IMR-90 (cell line): ENCODE data around the gene TANGO6. TPM values are rescaled to one million over a fixed set of nuclear protein-coding genes. Genes with fewer than 3 reads are reported as not detected.

ENCODE experiments used
- ATAC-seq: fragments of 200-7000 bp; cut with Tn5 transposase; 2 replicates; pipeline ENCODE4 v1.9.1; 2020; ENCODE audit warnings: low read depth, mild to moderate bottlenecking, moderate library complexity
- BruUV-seq: library from RNA; stranded (reverse); fragments of 400-500 nt; replicated peaks from 2 replicates; lab custom pipeline; 2021; lab: Mats Ljungman, UMichigan
- CTCF ChIA-PET: fragments of 300-600 bp; formaldehyde crosslinking; extraction: SDS; loops from one replicate; lab custom pipeline; 2021; ENCODE audit warnings: antibody characterized with exemption; lab: Yijun Ruan, JAX
- POLR2A ChIA-PET: fragments of 300-600 bp; sonication (Branson Sonifier 250); formaldehyde crosslinking; loops from one replicate; lab custom pipeline; 2022; ENCODE audit warnings: antibody characterized with exemption; ENCODE audit not compliant: unreplicated experiment; lab: Charles Lee
- DNase-seq: peaks from one replicate; pipeline ENCODE4 v3.0.0; 2013
- H2AFZ ChIP-seq: replicated peaks from 2 replicates; pipeline ENCODE3; 2013; ENCODE audit warnings: low read length, mild to moderate bottlenecking; ENCODE audit not compliant: poor library complexity
- H2AK5ac ChIP-seq: 2 replicates; pipeline ENCODE4 v1.6.1; 2013; ENCODE audit warnings: low read depth, low read length, inconsistent platforms
- H2AK9ac ChIP-seq: replicated peaks from 2 replicates; pipeline ENCODE3; 2013; ENCODE audit warnings: mild to moderate bottlenecking, low read depth, low read length, moderate library complexity; ENCODE audit not compliant: poor library complexity
- H2BK120ac ChIP-seq: 2 replicates; pipeline ENCODE4 v1.6.1; 2013; ENCODE audit warnings: low read depth, low read length, inconsistent platforms
- H2BK15ac ChIP-seq: 3 replicates; pipeline ENCODE4 v1.6.1; 2013; ENCODE audit warnings: low read depth, low read length, inconsistent platforms
- H2BK20ac ChIP-seq: 2 replicates; pipeline ENCODE4 v1.6.1; 2013; ENCODE audit warnings: low read depth, mild to moderate bottlenecking, inconsistent platforms, low read length, moderate library complexity
- H2BK5ac ChIP-seq: 2 replicates; pipeline ENCODE4 v1.6.1; 2013; ENCODE audit warnings: mild to moderate bottlenecking, low read depth, low read length, inconsistent platforms; ENCODE audit not compliant: poor library complexity, severe bottlenecking
- H3K14ac ChIP-seq: replicated peaks from 2 replicates; pipeline ENCODE4 v1.6.1; 2013; ENCODE audit warnings: low read depth, low read length, inconsistent platforms
- H3K18ac ChIP-seq: 2 replicates; pipeline ENCODE4 v1.6.1; 2013; ENCODE audit warnings: low read depth, low read length, control low read depth
- H3K23ac ChIP-seq: 2 replicates; pipeline ENCODE4 v1.6.1; 2013; ENCODE audit warnings: low read depth, low read length, inconsistent platforms
- H3K27ac ChIP-seq: 2 replicates; pipeline ENCODE4 v1.5.1; 2013; ENCODE audit warnings: mild to moderate bottlenecking, control low read depth, low read length; ENCODE audit not compliant: insufficient read depth
- H3K27me3 ChIP-seq: 2 replicates; pipeline ENCODE4 v1.6.1; 2013; ENCODE audit warnings: low read length; ENCODE audit not compliant: control insufficient read depth, insufficient read depth
- H3K36me3 ChIP-seq: 2 replicates; pipeline ENCODE4 v1.6.1; 2013; ENCODE audit warnings: low read length, mixed read lengths; ENCODE audit not compliant: control insufficient read depth, insufficient read depth
- H3K4ac ChIP-seq: 2 replicates; pipeline ENCODE4 v1.6.1; 2013; ENCODE audit warnings: low read depth, low read length, inconsistent platforms
- H3K4me1 ChIP-seq: 2 replicates; pipeline ENCODE4 v1.6.1; 2013; ENCODE audit warnings: low read length, mixed read lengths; ENCODE audit not compliant: control insufficient read depth, insufficient read depth
- H3K4me2 ChIP-seq: 2 replicates; pipeline ENCODE4 v1.6.1; 2013; ENCODE audit warnings: low read depth, mild to moderate bottlenecking, control low read depth, low read length, moderate library complexity
- H3K4me3 ChIP-seq: 2 replicates; pipeline ENCODE4 v1.5.1; 2013; ENCODE audit warnings: low read depth, mild to moderate bottlenecking, control low read depth, low read length, moderate library complexity; ENCODE audit not compliant: insufficient read depth
- H3K56ac ChIP-seq: 2 replicates; pipeline ENCODE4 v1.6.1; 2013; ENCODE audit warnings: low read length, inconsistent platforms; ENCODE audit not compliant: insufficient read depth; ENCODE audit errors: extremely low read depth
- H3K79me1 ChIP-seq, 2 experiments: 2 replicates each; pipeline ENCODE4 v1.6.1; 2013; ENCODE audit warnings: low read length in 2 of 2, inconsistent platforms in 1 of 2, low read depth in 1 of 2
- H3K9ac ChIP-seq: 2 replicates; pipeline ENCODE4 v1.6.1; 2013; ENCODE audit warnings: low read depth, low read length, control low read depth
- H3K9me1 ChIP-seq: 2 replicates; pipeline ENCODE4 v1.6.1; 2013; ENCODE audit warnings: low read length, inconsistent platforms; ENCODE audit not compliant: insufficient read depth
- H3K9me3 ChIP-seq: 2 replicates; pipeline ENCODE4 v1.6.1; 2013; ENCODE audit warnings: low read length; ENCODE audit not compliant: control insufficient read depth, insufficient read depth
- H4K20me1 ChIP-seq: 2 replicates; pipeline ENCODE4 v1.6.1; 2013; ENCODE audit warnings: low read length, inconsistent platforms; ENCODE audit not compliant: insufficient read depth
- H4K5ac ChIP-seq: 2 replicates; pipeline ENCODE4 v1.6.1; 2013; ENCODE audit warnings: mild to moderate bottlenecking, low read depth, low read length, control low read depth
- H4K8ac ChIP-seq, 2 experiments: 2 replicates each; pipeline ENCODE4 v1.6.1; 2013; ENCODE audit warnings: low read depth in 2 of 2, low read length in 2 of 2, control low read depth in 1 of 2, inconsistent platforms in 1 of 2
- H4K91ac ChIP-seq: 2 replicates; pipeline ENCODE4 v1.6.1; 2013; ENCODE audit warnings: low read depth, low read length, inconsistent platforms; ENCODE audit not compliant: insufficient read depth
- MXI1 ChIP-seq: IDR thresholded peaks from 2 replicates; pipeline ENCODE4 v1.6.1; 2012; ENCODE audit warnings: low read depth, mild to moderate bottlenecking, low read length, moderate library complexity, borderline replicate concordance
- WGBS, 2 experiments: methylation state at CpG; one replicate each; pipeline versions ENCODE4 v1.1.5 to v1.1.7; 2013; ENCODE audit warnings: missing lambda C conversion rate in 2 of 2; ENCODE audit not compliant: insufficient read length in 1 of 2; ENCODE audit errors: extremely low coverage in 2 of 2; 5-methylcytosine and 5-hydroxymethylcytosine counted together
- dilution Hi-C: fragments of 300-500 bp; cut with HindIII; formaldehyde crosslinking; loops from one replicate; pipeline ENCODE4 v1.14.3; 2018; ENCODE audit warnings: low sequenced_read_pairs; ENCODE audit not compliant: unreplicated experiment
- in situ Hi-C: fragments of 300-500 bp; cut with MboI; formaldehyde crosslinking; loops from 3 replicates; pipeline ENCODE4 v1.14.3; 2019; ENCODE audit warnings: low sequenced_read_pairs, inconsistent platforms, mixed read lengths
- intact Hi-C: fragments of 100-400 bp; cut with micrococcal nuclease; formaldehyde crosslinking; loops from 2 replicates; pipeline ENCODE4 v1.10.0; 2022
- polyA plus RNA-seq, 3 experiments: library from polyadenylated mRNA; depleted of rRNA; stranded (reverse); fragments of >200 nt; gene quantifications; 2 replicates each; pipeline ENCODE4 v1.2.3, GENCODE V29; 2012; ENCODE audit warnings: low replicate concordance in 1 of 3
- total RNA-seq: library from RNA; depleted of rRNA; stranded (reverse); fragments of >200 nt; gene quantifications from 2 replicates; pipeline ENCODE4 v1.2.3, GENCODE V29; 2012
- TF ChIP-seq, protein P1 (sequence below): fragments of 150-350 bp; IDR thresholded peaks from 2 replicates; pipeline ENCODE4 v1.6.1; 2017; ENCODE audit warnings: mild to moderate bottlenecking, antibody characterized with exemption, low read length, low read depth

TANGO6 gene
- total and polyA plus RNA-seq, 2 of the 4 experiments (the other 2 are of a cell fraction): 6.7 to 22.4 TPM

DNA sequence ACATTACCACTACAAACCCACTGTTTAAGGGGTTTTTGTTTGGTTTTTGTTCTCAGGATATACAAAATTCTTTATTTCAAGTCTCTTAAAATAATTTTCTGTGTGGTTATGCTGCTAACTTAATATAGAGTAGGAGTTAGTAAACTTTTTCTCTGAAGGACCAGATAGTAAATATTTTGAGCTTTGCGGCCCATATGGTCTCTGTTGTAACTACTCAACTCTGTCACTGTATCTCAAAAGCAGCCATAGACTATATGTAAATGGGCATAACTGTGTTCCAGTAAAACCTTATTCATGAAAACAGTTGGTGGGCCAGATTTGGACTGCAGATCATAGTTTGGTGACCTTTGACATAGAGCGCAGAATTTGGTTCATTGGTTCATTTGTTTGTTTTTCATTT lies 7.2 kb downstream of the TANGO6 start:
- dilution Hi-C loops: no loop called here
- intact Hi-C loops: no loop called here

More for the DNA sequence above, 7.2 kb downstream of the TANGO6 start:
- Histone ChIP-seq H3K14ac (no peak overlapping the region), H2BK20ac (no peak overlapping the region), H3K9ac (no peak overlapping the region), H4K91ac (no peak overlapping the region), H3K4me2 (no peak overlapping the region), H3K4ac (no peak overlapping the region), H2AK9ac (no peak overlapping the region), H2AK5ac (no peak overlapping the region), H4K8ac (no peak overlapping the region), H2BK15ac (no peak overlapping the region), H3K18ac (no peak overlapping the region), H3K4me3 (no peak overlapping the region), H3K36me3 (no peaks in the 10 kb centered on the region), H2BK5ac (no peak overlapping the region), H3K79me1 (peaks cover 8 to 22% of the 10 kb centered on the region in 2 experiments; a peak in 3 of 4 replicates), H2BK120ac (no peak overlapping the region), H4K5ac (no peak overlapping the region), H3K9me1 (no peaks in the 10 kb centered on the region), H3K23ac (no peak overlapping the region), H3K4me1 (no peaks in the 10 kb centered on the region; the same call in 1 of the 2 replicates), H3K9me3 (no peaks in the 10 kb centered on the region), H3K56ac (no peak overlapping the region), H2AFZ (no peak overlapping the region), H4K20me1 (0 out of 2 replicates have a peak, but pooled peaks cover 3% of the 10 kb centered on the region), H3K27me3 (no peaks in the 10 kb centered on the region), H3K27ac (no peak overlapping the region)
- TF ChIP-seq, protein P1, sequence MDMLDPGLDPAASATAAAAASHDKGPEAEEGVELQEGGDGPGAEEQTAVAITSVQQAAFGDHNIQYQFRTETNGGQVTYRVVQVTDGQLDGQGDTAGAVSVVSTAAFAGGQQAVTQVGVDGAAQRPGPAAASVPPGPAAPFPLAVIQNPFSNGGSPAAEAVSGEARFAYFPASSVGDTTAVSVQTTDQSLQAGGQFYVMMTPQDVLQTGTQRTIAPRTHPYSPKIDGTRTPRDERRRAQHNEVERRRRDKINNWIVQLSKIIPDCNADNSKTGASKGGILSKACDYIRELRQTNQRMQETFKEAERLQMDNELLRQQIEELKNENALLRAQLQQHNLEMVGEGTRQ: no peak
- no peak for TF ChIP-seq MXI1
- in situ Hi-C loops: no loop called here
- ATAC-seq (no peak), DNase-seq (no peak)
- POLR2A ChIA-PET: no interaction called here
- CTCF ChIA-PET: no interaction called here
- no TSS peak for BruUV-seq
- WGBS, 2 experiments: no CpG with 5 or more reads among the region's 2 CpGs
